Smooth muscle cell of the brain vasculature (primary cell): Measurements from ENCODE around the gene MFSD2A.
A peak's percentile ranks its signal among the peaks of the same experiment; 100 is the strongest.
"Not testable (repeated sequence)": the region's sequence is repeated elsewhere in the genome, so short reads cannot be mapped to it uniquely, and the experiment has no call there.

Experiments used
- DNase-seq: peaks from one replicate; pipeline ENCODE4 v3.0.0-alpha.2; 2012; ENCODE audit warnings: low read depth, low spot score

The MFSD2A gene

DNA sequence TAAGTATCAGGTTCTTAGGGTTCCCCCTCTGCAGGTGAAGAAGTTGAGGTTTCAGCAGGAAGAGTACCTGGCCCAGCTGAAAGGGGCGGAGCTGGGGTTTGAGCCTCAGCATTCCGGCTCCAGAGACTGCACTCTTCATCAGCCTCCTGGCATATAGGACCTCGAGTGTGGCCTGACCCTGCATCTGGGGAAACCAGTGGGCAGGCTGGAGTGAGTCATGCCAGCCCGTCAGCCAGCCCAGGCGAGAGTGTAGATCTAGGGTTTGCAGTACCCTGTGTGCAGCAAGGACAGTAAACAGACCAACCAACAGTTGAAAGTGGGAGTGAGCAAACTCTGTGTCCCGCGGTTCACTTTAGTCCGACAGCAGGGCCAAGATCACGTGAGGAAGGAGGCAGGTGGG lies 14.1 kb downstream of the MFSD2A start:
- no peak for DNase-seq

DNA sequence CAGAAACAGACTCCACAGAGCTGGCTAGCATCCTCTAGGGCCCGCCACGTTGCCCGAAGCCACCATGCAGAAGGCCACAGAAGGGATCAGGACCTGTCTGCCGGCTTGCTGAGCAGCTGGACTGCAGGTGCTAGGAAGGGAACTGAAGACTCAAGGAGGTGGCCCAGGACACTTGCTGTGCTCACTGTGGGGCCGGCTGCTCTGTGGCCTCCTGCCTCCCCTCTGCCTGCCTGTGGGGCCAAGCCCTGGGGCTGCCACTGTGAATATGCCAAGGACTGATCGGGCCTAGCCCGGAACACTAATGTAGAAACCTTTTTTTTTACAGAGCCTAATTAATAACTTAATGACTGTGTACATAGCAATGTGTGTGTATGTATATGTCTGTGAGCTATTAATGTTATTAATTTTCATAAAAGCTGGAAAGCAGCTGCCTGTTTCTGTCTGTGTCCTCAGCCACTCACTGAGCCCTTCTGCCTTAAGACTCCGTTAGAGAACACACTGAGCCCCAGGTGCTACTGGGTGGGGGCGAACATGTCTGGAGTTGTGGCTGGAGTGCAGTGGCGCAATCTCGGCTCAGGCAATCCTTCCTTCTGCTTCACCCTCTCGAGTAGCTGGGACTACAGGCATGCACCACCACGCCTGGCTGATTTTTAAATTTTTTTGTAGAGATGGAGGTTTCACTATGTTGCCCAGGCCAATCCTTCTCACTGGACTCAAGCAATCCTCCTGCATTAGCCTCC lies 14.8 kb downstream of the MFSD2A start:
- DNase-seq, result no peak

DNA sequence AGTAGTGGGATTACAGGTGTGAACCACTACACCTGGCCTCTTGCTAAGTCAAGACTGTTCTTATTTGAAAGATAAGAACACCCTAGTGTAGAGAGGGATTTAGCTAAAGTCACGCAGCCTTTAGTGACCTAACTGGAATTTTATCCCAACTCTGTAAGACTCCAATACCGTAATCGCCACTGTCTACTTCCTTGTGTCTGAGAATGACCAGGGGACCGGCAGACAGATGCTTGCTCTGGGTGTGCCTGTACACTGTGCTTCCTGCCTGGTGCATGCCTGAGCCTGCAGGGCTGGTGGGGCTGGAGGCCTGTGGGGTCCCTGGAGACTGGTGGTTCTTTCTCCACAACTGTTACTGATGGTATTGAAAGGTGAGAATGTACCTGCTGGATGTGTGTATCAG lies 15.3 kb downstream of the MFSD2A start:
- no peak for DNase-seq

DNA sequence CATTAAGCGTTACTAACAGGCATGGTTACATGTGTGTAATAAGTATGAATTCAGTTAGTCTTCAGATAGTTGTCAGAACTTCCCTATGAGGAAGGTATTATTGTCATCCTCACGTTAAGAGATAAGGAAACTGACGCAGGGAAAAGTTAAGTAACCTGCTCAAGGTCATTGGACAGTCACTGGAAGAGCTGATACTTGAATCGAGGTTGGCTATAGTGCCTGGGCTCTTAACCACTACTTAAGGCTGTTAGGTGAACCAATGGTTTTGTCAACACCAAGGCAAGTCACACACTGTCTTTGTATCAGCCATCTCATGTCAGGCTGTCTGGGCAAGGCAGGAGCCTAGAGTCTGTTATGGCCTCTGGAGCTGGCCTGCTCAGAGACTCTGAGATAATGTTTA lies 16.2 kb downstream of the MFSD2A start:
- DNase-seq, result no peak

DNA sequence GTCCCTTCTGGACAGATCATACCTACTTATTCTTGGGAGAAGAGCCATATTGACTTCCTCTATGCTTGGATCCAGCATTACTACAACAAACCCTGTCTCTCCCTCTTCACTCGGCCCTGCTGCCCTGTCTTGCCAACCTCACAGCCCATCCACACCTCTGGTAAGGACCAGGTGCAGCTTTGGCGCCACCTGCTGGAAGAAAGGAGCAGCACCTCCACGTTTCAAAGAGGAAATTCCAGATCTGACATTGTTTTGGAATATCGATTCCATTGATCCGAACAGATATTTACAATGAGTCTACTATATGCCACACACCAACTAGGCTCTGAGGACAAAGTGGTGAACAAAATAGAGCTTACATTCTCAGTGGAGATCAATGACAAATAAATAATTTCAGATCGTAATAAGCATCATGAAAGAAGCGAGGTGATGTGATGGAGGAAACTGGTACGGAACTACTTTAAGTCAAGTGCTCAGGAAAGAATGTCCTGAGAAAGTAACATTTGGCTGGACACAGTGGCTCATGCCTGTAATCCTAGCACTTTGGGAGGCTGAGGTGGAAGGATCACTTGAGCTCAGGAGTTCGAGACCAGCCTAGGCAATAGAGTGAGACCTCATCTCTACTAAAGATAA lies 18.7 kb downstream of the MFSD2A start:
- DNase-seq, result no peak

DNA sequence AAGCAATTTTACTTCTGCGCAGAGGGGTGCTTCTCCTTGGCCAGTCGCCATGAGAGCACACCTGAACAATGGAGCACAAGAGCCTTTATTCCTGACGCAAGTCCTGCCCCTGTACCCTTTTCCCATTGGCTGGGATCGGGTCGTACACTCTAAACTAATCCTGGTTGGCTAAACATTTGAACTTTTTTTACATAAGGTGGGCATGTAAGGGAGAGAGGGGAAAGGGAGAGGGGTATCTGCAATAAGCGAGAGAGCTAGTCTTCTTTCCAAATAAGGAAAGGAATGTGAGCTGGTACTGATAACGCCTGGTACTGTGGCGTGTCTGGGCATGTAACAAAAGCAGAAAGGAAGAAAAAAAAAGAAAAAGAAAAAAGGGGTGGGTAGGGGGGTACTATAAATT lies 21.8 kb downstream of the MFSD2A start:
- DNase-seq, result no peak

DNA sequence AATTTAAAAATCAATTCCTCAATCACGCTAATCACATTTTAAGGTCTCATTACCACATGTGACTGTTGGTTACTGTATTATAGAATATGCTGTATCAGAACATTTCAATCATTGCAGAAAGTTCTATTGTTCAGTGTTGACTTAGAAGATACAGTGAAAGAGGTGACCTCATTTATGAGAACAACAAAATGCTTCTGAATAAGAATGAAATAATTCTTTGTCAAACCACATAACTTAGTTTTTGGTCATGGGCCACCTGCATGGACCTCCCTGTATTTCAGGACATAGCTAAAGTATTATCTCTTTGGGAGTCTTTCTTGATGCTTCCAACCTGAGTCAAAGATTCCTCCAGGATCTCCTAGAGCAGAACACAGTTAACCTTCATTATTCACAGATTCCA lies 22.3 kb downstream of the MFSD2A start:
- DNase-seq, result no peak

DNA sequence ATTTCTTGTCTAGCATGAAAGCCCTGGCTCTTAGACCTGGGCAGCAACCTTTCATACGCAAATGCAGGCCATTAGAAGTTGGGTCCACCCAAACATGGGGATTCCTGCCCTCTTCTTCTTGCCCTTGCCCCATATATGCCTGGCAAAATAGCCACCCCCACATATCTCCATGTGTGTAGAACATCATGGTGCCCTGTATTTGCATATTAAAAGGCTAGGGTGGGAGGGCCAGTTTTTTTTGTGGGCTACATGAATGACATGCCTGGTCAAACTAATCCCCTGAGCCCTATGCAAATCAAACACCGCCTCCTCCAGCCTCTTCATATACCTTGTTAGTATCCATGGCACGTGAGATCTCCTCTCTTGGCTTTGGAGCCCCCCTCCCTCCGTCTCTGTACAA lies 24.7 kb downstream of the MFSD2A start:
- DNase-seq, result no peak

DNA sequence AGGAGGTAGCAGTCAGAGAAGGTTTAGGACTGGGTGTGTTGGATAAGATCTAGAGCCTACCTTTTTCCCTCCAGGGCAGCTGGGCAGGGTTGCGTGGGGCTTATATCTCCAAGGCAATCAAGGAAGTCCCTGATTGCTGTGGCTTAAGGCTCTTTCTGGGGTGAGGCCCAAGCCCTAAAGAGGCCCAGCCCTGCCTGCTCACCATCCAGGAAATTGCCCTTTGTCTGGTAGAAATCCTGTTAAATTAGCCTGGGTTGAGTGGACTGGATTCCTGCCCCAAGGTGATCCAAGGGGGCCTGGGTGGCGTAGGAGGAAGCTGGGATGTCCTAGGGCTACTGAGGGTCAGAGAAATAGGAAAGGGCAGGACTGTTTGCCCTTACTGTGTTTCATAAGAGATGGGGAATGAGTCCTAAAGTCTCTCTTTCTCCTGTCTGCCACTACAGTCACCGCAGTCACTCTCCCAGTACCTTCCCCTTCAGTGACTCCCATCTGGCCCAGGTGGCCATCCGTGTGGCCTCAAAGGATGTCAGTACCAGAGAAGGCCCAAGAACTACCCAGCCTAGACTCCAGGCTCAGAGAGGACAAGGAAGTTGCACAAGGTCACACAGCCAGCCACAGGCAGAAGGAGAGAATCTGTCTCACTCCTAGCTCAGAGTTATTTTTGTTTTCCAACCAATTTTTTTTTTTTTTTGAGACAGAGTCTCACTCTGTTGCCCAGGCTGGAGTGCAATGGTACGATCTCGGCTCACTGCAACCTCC lies 25.8 kb downstream of the MFSD2A start:
- no peak for DNase-seq

DNA sequence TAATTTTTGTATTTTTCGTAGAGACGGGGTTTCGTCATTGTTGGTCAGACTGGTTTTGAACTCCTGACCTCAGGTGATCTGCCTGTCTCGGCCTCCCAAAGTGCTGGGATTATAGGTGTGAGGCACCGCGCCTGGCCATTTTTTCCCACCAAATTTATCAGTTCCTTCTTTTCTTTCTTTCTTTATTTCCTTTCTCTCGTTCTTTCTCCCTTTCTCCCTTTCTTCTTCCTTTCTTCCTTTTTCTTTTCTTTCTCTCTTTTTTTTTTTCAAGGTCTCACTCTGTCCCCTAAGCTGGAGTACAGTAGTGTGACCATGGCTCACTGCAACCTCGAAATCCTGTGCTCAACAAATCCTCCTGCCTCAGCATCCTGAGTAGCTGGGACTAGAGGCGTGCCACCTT lies 26.4 kb downstream of the MFSD2A start:
- no peak for DNase-seq

DNA sequence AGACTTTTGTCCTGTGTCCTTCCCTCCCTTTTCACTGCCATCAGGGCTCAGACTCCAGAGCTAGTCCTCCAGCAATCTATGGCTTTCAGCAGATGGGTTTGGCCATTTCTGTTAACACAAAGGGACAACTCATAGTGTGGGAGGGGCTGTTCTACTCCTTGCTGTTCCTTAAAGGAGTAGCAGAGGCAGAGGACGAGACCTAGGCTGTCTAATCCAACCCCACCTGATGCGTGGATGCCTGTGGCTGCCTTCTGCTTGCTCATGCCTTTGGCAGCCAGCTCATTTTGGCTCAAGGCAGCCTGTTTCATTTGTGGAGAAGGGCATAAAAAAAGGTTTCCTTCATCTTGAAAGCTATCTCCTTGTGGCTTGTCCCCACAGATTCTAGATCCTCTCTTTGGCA lies 27.0 kb downstream of the MFSD2A start:
- DNase-seq, result peak; percentile 7

DNA sequence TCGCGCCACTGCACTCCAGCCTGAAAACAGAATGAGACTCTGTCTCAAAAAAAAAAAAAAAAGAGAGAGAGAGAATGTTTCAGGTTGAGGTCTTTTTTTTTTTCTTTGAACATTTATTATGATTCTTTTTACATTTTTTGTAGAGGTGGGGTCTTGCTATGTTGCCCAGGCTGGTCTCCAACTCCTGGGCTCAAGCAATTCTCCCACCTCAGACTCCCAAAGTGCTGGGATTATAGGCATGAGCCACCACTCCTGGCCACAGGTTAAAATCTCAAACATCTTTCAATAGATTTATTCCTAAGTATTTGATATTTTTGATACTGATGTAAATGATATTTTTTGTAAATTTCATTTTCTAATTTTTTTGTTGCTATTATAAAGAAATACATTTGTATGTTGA lies 29.5 kb downstream of the MFSD2A start:
- not testable (repeated sequence) for DNase-seq

DNA sequence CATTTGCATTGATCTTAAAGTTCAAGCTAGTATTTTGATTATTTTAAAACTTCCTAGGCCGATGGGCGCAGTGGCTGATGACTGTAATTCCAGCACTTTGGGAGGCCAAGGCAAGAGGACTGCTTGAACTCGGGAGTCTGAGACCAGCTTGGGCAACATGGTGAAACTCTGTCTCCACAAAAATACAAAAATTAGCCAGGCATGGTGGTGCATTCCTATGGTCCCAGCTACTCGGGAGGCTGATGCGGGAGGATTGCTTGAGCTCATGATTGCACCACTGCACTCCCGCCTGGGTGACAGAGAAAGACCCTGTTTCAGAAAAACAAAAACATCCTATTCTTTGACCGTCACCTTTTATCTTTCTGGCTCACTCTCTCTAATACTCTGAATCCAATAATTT lies 30.0 kb downstream of the MFSD2A start:
- no peak for DNase-seq

DNA sequence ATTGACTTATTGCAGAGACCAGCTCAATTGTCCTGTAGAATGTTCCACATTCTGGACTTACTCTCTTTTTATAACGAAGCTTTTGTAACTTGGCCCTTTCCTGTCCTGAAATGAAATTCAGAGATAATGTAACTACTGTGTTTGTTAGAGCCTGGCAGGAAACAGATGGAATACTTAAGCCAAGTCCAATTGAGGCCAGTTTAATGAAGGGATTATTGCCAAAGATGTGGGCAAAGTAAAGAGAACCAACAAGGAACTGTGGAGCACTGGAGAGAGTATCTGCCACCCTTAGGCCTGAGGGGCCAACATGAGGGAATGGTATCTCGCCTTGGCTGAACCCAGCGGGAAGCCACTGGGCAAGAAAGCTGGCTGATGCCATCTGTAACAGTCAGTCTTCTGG lies 32.9 kb downstream of the MFSD2A start:
- DNase-seq, result no peak

DNA sequence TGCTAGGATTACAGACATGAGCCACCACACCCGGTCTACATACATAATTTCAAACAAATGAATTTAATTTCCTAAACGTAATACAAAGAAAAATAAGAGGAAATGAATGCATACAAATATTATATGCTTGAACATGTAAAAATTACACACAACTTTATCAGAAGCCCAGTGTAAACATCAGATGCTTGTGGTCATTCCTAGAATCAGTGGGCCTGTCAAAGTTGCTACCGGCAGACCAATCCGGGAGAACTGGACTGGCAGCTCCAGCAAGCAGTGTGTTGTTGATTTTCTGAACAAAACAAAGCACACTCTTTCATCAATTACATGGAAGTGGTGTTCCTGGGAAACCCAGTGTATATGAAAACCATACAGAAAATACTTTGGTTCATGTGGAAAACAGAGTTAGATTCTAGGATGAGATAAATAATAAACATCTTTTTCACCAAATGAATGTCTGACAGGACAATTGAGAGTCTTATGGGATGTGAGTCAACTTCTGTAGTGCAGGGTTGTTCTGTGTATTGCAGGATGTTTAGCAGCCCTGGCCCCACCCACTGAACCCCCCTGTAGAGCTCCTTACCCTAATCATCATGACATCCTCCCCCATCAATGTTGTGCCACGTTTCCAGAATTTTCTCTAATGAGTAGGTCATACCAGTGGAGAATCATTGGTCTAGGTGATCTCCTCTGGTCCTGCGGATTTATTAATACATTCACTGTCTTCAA lies 33.8 kb downstream of the MFSD2A start:
- no peak for DNase-seq

DNA sequence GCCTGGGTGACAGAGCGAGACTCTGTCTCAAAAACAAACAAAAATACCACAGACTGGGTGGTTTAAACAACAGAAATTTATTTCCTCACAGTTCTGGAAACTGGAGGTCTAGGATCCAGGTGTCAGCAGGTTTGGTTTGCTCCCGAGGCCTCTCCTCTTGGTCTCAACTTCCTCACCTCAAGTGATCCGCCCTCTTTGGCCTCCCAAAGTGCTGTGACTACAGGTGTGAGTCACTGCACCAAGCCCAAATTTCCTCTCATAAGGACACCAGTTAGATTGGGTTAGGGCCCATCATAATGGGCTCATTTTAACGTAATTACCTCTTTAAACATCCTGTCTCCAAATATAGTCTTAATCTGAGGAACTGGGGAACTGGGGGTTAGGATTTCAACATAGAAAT lies 35.5 kb downstream of the MFSD2A start:
- no peak for DNase-seq

DNA sequence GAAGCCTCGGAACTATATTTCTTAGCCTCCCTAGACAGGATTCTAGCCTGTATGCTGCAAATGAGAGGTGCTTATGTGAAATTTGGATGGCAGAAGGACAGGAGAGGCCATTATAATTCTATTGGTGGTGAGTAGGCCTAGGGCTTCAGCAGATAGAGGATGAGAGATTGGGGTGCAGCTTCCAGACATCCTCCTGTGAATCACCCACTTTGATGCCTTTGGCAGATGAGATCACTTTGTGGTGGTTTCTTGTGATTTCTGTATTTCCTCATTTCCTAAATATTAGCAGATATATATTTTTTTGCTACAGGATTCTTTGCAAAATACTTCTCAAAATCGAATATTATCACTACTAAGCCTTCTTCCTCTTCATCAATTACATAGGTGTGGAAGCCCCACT lies 37.3 kb downstream of the MFSD2A start:
- DNase-seq, result no peak

DNA sequence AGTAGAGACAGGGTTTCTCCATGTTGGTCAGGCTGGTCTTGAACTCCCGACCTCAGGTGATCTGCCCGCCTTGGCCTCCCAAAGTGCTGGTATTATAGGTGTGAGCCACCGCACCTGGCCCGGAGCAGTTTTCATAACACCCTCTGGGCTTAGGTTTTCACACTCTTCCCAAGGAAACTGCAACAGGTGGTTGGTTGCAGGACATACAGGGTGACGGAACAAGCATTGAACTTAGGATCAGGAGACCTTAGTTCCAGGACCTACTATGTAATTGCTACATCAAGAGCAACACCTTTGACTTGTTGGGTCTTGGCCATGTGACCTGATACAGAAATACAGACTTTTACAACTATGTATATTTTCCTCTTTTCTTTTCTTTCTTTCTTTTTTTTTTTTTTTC lies 37.9 kb downstream of the MFSD2A start:
- DNase-seq, result no peak

DNA sequence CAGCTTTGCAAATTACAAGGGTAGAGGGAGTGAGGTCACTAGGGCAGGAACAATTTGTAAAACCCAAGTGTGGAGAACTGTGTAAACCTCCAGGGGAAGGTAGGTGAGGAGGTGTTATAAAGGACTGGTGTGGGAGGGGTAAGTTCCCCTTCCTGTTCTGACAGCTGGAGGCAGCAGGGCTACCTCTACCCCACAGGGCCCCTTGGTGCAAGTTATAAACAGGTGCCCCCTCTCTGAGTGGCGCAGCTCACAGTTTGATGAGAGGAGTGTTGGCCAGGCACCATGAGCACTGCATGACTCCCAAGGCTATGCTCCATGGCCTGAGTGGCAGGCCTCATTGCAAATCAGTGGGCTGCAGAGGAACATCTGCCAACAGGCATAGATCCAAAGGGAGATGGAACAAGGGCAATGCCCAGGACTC lies 41.0 kb downstream of the MFSD2A start:
- DNase-seq, result no peak

DNA sequence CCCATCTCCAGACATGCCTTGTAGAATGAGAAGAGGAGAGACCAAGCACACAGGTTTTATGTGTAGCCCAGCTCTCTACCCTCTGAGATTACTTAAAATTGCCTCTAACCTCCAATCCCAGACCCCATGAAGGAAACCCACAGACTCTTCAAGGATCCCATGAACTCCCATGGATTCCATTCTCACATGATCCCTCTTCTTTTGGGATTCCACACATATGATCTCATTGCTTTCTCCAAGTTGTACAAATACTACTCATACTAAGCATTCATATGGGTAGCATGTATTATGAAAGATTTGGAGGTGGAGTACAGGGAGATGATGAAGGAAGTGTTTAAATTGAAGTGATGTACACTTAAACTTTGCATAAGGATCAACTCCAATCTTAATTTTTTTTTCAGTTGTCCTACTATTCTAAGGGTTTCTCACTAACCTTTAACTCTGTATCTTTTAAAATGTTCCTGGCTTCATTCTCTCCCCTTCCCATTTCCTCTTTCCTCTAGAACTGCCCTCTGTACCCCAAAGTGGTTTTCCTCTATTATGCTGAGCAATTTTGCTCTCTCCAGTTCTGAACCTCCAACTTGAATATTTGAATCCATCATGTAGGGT lies 41.6 kb downstream of the MFSD2A start:
- DNase-seq, result no peak

DNA sequence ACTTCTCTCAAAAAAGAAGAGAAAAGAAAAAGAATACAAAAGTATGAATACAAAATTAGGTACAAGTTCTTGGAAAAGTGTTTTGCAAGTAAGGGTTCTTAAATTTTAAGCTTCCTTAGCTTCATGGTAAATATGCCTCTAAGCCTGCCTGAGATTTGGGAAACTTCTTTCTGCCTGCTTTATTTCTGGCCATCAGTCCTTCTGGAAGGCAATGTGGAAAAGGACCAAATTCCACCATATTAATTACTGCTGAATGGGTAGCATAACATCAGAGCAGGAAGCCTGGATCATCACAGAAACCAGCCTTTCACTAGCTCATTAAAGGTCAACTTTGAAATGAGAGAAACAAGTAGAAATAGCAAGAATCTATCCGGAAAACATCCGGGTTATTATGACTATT lies 46.5 kb downstream of the MFSD2A start:
- no peak for DNase-seq
